ENCODE results near the gene TP53RK. TPM values are rescaled to one million over a fixed set of nuclear protein-coding genes. Genes with fewer than 3 reads are reported as not detected.

Gene TP53RK
- total RNA-seq, 2 experiments from 2014 or later, result 12.1 to 12.3 TPM

DNA sequence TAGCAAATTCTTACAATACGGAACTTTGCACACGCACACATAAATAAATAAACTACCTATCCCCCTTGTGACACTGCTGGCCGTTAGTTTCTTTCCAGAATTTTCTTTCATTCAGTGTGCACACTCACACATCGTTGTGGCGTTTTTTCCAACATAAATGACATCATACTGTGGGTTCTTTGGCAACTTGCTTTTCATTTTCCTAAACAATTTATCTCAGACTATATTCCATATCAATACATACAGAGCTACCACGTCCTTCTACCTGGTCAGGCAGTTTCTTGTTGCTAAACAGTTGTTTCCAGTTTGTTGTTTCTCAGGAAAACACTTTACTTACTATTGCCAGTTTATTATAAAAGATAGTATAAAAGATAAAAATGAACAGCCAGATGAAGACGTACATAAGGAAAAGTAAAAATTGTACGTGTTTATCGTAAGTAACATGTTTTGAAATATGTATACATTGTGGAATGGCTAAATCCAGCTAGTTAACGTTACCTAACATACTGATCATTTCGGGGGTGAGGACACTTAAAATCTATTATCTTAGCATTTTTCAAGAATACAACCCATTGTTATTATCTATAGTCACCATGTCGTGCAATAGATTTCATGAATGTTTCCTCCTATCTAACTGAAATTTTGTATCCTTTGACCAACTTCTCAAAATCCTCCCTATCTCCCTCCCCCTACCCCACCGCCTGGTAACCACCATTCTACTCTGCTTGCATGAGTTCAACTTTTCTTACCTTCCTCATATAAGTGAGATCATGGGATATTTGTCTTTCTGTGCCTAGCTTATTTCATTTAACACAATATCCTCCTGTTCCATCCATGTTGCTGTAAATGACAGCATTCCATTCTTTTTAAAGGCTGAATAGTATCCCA is 1.2 kb upstream of the TP53RK start:
- DNase-seq, result no peak
- Mint-ChIP-seq H3K4me1 (ENCODE audit: low read depth) (peaks cover 35% of the 10 kb centered on the region), H3K9me3 (no peaks in the 10 kb centered on the region), H3K36me3 (peaks cover 10% of the 10 kb centered on the region), H3K27me3 (no peaks in the 10 kb centered on the region), H3K27ac (peak overlapping the region; percentile 20), H3K4me3 (peak overlapping the region; percentile 36)
- intact Hi-C loops (cut with micrococcal nuclease), result no loop called here
- ChIA-PET POLR2A (interaction anchor here (2.1 kb wide), 1 partner anchor 146 kb away, joined by 7 read pairs; no protein-coding TSS in a partner anchor), CTCF (interaction anchor here (0.6 to 2.1 kb wide), 4 partner anchors 9 to 894 kb away, joined by 3 to 8 read pairs (median 4); no protein-coding TSS in a partner anchor)

DNA sequence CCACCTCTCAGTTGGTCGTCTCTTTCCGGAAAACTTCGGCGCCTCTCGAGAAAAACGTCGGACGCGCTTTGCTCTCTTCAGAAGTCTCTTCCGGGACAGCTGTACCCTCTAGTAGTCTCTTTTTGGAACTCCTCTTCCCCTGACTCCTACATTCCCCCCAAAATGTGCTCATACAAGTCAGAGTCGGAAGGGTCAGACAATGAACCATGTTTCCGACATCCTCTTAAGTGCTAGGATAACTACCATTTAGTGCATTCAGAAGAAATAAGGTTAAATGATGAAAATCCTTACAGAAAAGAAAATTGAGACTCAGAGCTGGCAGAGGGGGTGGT is 476 bp upstream of the TP53RK start:
- CTCF ChIA-PET, result interaction anchor here (0.6 to 2.1 kb wide), 5 partner anchors 9 to 702 kb away, joined by 3 to 8 read pairs (median 4); no protein-coding TSS in a partner anchor
- Mint-ChIP-seq H3K9me3 (no peaks in the 10 kb centered on the region), H3K27me3 (no peaks in the 10 kb centered on the region), H3K27ac (peak overlapping the region; percentile 97), H3K36me3 (peaks cover 14% of the 10 kb centered on the region), H3K4me3 (peak overlapping the region; percentile 96), H3K4me1 (ENCODE audit: low read depth) (peaks cover 39% of the 10 kb centered on the region)
- no peak for DNase-seq
- POLR2A ChIA-PET, result interaction anchor here (1.0 to 2.1 kb wide), 3 partner anchors 139 to 283 kb away, joined by 3 to 7 read pairs (median 3); partner anchors contain the start of genes ELMO2 and OCSTAMP
- intact Hi-C loops (cut with micrococcal nuclease), result loop anchor here (2.0 kb wide), 3 partner anchors 145 to 283 kb away; partner anchors contain the start of genes ELMO2 and ZNF334

DNA sequence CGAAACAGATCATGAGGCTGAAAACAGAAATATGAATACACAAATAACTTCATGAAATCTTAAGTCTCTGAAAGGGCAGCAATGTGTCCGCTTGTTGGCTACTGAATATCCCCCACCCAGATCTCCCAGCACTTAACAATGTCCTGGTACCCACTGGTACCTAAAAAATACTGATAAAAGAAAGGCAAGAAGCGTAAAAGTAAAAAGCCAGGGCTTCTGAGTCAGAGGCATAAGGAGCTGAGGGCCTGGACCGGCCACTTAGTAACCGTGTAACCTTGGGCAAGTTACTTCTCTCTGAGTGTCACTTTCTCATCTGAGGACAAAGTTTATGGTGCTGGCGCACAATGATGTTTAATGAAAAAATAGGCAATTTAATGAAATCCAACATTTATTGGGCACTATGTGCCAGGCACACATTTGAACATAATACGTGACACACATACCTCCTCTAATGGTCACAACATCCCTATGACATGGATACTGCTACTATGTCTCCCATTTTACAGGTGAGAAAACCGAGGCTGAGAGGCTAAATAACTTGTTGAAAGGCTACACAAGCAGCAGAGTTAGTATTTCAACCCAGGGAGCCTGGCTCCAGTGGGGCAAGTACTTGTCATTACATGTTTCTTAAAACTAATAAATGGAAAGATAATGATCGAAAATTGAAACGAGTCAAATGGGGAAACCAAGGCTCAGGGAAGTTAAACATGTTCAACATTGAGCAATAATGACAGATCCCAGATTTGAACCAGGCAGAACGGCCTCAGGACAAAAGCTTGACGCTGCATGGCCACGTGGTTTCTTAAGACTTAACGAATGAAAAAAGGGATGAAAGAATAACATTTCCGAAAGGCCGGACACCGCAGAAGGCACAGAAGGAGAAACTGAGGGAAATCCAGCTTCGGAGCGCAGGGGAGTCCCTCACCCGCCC is 828 bp downstream of the TP53RK start:
- peak overlapping the region; percentile 88 for H3K27ac Mint-ChIP-seq
- ChIA-PET CTCF (interaction anchor here (0.5 to 2.8 kb wide), 9 partner anchors 8 to 917 kb away, joined by 3 to 10 read pairs (median 3); no protein-coding TSS in a partner anchor), POLR2A (interaction anchor here (1.0 to 2.1 kb wide), 3 partner anchors 138 to 282 kb away, joined by 3 to 7 read pairs (median 3); partner anchors contain the start of genes ELMO2 and OCSTAMP)
- DNase-seq, result no peak
- intact Hi-C loops (cut with micrococcal nuclease), result loop anchor here (2.0 kb wide), 3 partner anchors 144 to 282 kb away; partner anchors contain the start of genes ELMO2 and ZNF334
- H3K9me3 Mint-ChIP-seq, result no peaks in the 10 kb centered on the region
- H3K27me3 Mint-ChIP-seq, result no peaks in the 10 kb centered on the region
- peaks cover 44% of the 10 kb centered on the region for H3K4me1 Mint-ChIP-seq (ENCODE audit: low read depth)
- peaks cover 19% of the 10 kb centered on the region for H3K36me3 Mint-ChIP-seq
- H3K4me3 Mint-ChIP-seq, result peak overlapping the region; percentile 96

DNA sequence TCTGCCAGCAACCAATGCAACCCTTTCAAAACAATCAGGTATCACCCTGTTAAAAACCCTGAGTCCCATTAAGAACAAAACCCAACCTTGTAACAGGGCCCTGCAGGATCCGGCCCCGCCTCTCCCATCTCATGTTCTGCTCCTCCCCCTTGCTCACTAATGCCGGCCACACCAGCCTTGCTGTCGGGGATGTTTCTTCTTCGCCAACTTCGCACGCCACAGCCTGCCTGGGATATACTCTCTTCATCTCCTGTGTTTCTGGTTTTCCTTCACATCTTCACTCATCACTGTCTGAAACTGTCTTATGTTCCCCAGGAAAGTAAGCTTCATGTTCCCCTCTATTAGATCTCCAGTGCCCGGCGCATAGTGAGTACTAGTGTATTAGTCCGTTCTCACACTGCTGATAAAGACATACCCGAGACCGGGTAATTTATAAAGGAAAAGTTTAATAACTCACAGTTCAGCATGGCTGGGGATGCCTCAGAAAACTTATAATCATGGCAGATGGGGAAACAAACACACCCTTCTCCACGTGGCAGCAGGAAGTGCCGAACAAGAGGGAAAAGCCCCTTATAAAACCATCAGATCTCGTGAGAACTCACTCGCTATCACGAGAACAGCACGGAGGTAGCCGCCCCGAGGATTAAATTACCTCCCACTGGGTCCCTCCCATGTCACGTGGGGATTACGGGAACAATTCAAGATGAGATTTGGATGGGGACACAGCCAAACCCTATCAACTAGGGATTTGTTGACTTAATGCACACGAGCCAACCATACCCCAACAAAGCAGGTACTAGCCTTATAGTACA is 5.1 kb downstream of the TP53RK start:
- Mint-ChIP-seq H3K36me3 (peaks cover 19% of the 10 kb centered on the region), H3K9me3 (no peaks in the 10 kb centered on the region), H3K27me3 (no peaks in the 10 kb centered on the region), H3K4me1 (ENCODE audit: low read depth) (peaks cover 49% of the 10 kb centered on the region), H3K4me3 (no peak overlapping the region), H3K27ac (no peak overlapping the region)
- intact Hi-C loops (cut with micrococcal nuclease), result no loop called here
- ChIA-PET POLR2A (no interaction called here), CTCF (interaction anchor here (0.6 to 5.6 kb wide), 3 partner anchors 10 to 162 kb away, joined by 3 to 103 read pairs (median 10); no protein-coding TSS in a partner anchor)
- no peak for DNase-seq

DNA sequence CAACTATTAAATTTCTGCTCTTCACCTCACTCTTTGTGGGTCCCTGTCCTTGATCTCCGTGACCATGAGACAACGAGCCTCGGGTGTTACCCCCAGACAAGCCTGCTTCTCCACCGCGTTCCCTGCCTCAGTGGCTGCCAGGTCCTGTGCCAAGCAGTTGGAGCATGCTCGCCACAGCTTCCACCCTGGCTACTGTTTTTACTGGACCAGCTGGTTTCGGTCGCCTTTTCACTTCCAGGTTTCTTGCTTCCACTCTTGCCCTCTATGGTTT is 5.6 kb downstream of the TP53RK start:
- no peak for DNase-seq
- intact Hi-C loops (cut with micrococcal nuclease), result no loop called here
- Mint-ChIP-seq H3K27me3 (no peaks in the 10 kb centered on the region), H3K4me3 (no peak overlapping the region), H3K36me3 (peaks cover 19% of the 10 kb centered on the region), H3K9me3 (no peaks in the 10 kb centered on the region), H3K27ac (no peak overlapping the region), H3K4me1 (ENCODE audit: low read depth) (peaks cover 49% of the 10 kb centered on the region)
- ChIA-PET CTCF (interaction anchor here (0.6 to 5.6 kb wide), 4 partner anchors 11 to 162 kb away, joined by 3 to 103 read pairs (median 8); no protein-coding TSS in a partner anchor), POLR2A (no interaction called here)

DNA sequence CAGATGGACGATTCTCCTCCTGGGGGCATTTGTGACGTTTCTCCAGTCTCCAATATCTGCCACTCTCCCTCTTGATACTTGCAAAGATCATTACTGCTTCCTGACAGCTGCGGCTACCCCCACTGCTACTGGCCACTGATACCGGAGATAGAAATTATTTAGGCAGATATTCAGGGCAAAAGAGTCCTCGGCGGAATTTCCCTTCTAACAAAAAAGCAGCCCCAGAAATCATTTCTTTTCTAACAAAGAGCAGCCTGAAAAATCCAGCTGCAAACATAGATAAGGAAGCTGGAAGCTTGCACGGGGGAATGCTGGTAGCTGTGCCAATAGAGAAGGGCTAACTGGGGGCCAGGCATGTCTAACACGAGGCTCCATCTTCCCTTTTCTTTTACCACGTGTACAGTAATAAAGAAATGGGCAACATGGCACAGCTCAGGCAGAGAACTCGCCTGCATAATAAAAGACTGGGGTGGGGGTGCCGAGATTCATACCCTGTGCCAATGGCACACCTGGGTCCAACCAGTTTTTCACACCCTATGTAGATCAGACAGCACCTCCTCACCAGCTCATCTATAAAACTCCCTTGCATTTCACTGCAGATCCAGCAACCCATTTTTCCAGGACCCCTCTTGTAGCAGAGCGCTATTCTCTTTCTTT is 6.1 kb downstream of the TP53RK start:
- Mint-ChIP-seq H3K27ac (no peak overlapping the region), H3K4me3 (no peak overlapping the region), H3K9me3 (no peaks in the 10 kb centered on the region), H3K4me1 (ENCODE audit: low read depth) (peaks cover 47% of the 10 kb centered on the region), H3K36me3 (peaks cover 19% of the 10 kb centered on the region), H3K27me3 (no peaks in the 10 kb centered on the region)
- ChIA-PET CTCF (interaction anchor here (1.2 to 5.6 kb wide), 4 partner anchors 11 to 161 kb away, joined by 4 to 103 read pairs (median 8); no protein-coding TSS in a partner anchor), POLR2A (no interaction called here)
- intact Hi-C loops (cut with micrococcal nuclease), result no loop called here
- DNase-seq, result no peak

DNA sequence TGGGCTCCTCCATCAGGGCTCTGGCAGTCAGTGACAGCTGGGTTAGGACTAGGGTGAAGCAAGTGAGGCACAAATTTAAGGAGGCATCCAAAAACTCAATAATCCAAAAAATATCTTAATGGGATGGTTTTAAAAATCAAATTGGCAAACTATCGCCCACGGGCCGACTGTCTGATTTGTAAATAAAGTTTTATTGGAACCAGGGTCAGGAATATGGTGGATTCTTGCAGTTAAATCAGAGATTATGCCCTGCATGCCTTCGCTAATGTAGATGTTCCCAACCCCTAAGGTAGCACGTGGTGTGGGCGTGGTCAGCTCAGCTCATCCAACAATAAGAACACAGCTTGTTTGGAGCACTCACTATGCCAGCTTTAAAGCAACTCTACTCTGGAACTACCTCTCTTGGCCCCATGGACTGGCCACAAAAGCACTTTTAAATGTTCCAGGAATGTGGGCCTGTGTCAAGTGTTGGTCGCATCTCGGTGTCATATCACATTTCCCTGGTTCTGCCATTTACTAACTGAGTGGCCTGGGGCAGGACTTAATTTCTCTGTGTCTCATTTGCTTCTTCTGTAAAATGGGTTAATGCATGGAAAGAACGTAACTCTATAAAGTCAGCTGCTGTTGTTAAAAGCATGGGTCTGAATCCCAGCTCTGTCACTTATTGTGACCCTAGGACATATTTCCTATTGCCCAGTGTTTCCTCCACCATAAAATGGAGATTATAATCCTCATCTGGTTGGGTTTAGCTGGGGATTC is 7.0 kb downstream of the TP53RK start:
- H3K27me3 Mint-ChIP-seq, result no peaks in the 10 kb centered on the region
- no peak for DNase-seq
- H3K9me3 Mint-ChIP-seq, result no peaks in the 10 kb centered on the region
- H3K4me3 Mint-ChIP-seq, result no peak overlapping the region
- intact Hi-C loops (cut with micrococcal nuclease), result no loop called here
- no peak overlapping the region for H3K27ac Mint-ChIP-seq
- peaks cover 19% of the 10 kb centered on the region for H3K36me3 Mint-ChIP-seq
- ChIA-PET POLR2A (no interaction called here), CTCF (interaction anchor here (0.8 to 5.6 kb wide), 7 partner anchors 12 to 167 kb away, joined by 4 to 103 read pairs (median 5); no protein-coding TSS in a partner anchor)
- H3K4me1 Mint-ChIP-seq (ENCODE audit: low read depth), result peaks cover 38% of the 10 kb centered on the region

DNA sequence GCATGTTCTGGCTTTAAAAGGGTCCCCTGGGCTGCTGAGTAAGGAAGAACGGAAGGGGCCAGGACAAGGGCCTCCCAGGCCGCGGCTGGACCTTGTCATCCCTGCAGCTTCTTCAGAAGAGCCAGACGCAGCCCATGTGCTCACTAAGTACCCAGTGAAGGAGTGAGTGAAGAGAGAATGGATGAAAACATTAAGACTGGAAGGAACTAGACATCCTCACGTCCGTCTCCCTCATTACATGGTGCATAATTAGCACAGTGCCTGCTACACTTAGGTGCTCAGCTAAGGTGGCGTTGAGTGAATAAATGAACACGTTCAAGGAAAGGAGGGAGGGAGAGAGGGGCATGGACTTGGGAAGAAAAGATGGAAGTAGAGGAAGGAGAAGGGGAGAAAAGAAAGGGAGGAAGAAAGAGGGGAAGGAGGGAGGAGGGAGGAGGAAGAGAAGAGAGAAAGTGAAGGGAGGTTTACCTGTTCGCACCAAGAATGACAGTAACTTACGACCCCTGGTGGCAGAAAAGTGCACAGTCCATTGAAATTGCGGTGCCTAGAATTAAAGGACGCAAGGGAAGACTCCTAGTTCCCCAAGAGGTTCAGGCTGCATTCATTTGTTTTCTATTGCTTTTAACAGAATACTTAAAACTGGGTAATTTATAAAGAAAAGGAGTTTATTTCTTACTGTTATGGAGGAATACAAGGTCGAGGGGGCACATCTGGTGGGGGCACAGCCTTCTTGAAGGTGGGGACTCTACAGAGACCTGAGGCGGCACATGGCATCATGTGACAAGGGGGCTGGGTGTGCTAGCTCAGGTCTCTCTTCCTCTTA is 8.0 kb downstream of the TP53RK start:
- ChIA-PET POLR2A (no interaction called here), CTCF (interaction anchor here (0.6 to 5.6 kb wide), 24 partner anchors 8 to 374 kb away, joined by 3 to 103 read pairs (median 4); partner anchors contain the start of gene TP53RK)
- Mint-ChIP-seq H3K9me3 (no peaks in the 10 kb centered on the region), H3K36me3 (peaks cover 15% of the 10 kb centered on the region), H3K27ac (no peak overlapping the region), H3K4me1 (ENCODE audit: low read depth) (peaks cover 28% of the 10 kb centered on the region), H3K4me3 (no peak overlapping the region), H3K27me3 (no peaks in the 10 kb centered on the region)
- intact Hi-C loops (cut with micrococcal nuclease), result loop anchor here (1.0 to 2.0 kb wide), 2 partner anchors 136 to 160 kb away; no protein-coding TSS in a partner anchor
- peak; percentile 77 for DNase-seq

DNA sequence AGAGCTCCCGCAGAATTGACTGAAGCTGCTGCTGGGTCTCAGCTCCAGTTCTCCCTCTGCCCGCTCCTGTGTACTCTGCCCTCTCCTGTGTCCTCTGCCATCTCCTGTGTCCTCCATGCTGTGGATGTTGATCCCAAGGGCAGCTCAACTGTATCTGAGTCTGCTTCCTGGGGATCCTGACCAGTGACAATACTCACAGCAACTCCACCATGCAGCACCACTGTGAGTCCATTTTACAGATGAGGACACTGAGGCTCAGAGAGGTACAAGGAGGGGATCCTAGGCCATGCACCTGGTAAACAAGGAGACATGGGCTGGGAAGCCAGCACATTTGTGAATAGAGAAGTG is 8.6 kb downstream of the TP53RK start:
- no peaks in the 10 kb centered on the region for H3K9me3 Mint-ChIP-seq

More for the DNA sequence above, 8.6 kb downstream of the TP53RK start:
- no peak for DNase-seq
- peaks cover 22% of the 10 kb centered on the region for H3K4me1 Mint-ChIP-seq (ENCODE audit: low read depth)
- no peaks in the 10 kb centered on the region for H3K27me3 Mint-ChIP-seq
- no peak overlapping the region for H3K4me3 Mint-ChIP-seq
- no peak overlapping the region for H3K27ac Mint-ChIP-seq
- ChIA-PET CTCF (interaction anchor here (0.6 to 5.6 kb wide), 22 partner anchors 9 to 374 kb away, joined by 3 to 103 read pairs (median 4); partner anchors contain the start of gene TP53RK), POLR2A (no interaction called here)
- peaks cover 9% of the 10 kb centered on the region for H3K36me3 Mint-ChIP-seq
- intact Hi-C loops (cut with micrococcal nuclease), result loop anchor here (1.0 to 2.0 kb wide), 2 partner anchors 136 to 159 kb away; no protein-coding TSS in a partner anchor
